Endodermal cell (in vitro differentiated cells): ENCODE data around the gene PTPN11. TPM values are rescaled to one million over a fixed set of nuclear protein-coding genes. Genes with fewer than 3 reads are reported as not detected.
A peak's percentile ranks its signal among the peaks of the same experiment; 100 is the strongest.
"Not testable (repeated sequence)": the region's sequence is repeated elsewhere in the genome, so short reads cannot be mapped to it uniquely, and the experiment has no call there.

Source experiments
- DNase-seq: peaks from one replicate; pipeline ENCODE4 v3.0.0-alpha.2; 2017
- H3K27ac ChIP-seq: 2 replicates; pipeline ENCODE4 v1.5.1; 2013; ENCODE audit warnings: mild to moderate bottlenecking, low read depth, low read length, moderate library complexity
- H3K27me3 ChIP-seq: 2 replicates; pipeline ENCODE4 v1.6.1; 2013; ENCODE audit warnings: mild to moderate bottlenecking, low read length, moderate library complexity; ENCODE audit not compliant: insufficient read depth, control insufficient read depth, poor library complexity, severe bottlenecking
- H3K36me3 ChIP-seq: 2 replicates; pipeline ENCODE4 v1.7.0; 2013; ENCODE audit warnings: mild to moderate bottlenecking, low read length, moderate library complexity; ENCODE audit not compliant: control insufficient read depth, insufficient read depth
- H3K4me1 ChIP-seq: one replicate; pipeline ENCODE4 v1.7.0; 2013; ENCODE audit warnings: low read length; ENCODE audit not compliant: control insufficient read depth, insufficient read depth
- H3K4me3 ChIP-seq: 2 replicates; pipeline ENCODE4 v1.5.1; 2013; ENCODE audit warnings: mild to moderate bottlenecking, low read length, moderate library complexity
- H3K9ac ChIP-seq: 2 replicates; pipeline ENCODE4 v1.6.1; 2013; ENCODE audit warnings: mild to moderate bottlenecking, low read length, moderate library complexity; ENCODE audit not compliant: poor library complexity, severe bottlenecking; ENCODE audit errors: extremely low read depth
- H3K9me3 ChIP-seq: 2 replicates; pipeline ENCODE4 v1.6.1; 2013; ENCODE audit warnings: mild to moderate bottlenecking, low read length, moderate library complexity; ENCODE audit not compliant: control insufficient read depth
- H3K27ac Mint-ChIP-seq: 2 replicates; pipeline ENCODE4 v1.8.0; 2020; ENCODE audit warnings: mixed read lengths
- H3K27me3 Mint-ChIP-seq: 2 replicates; pipeline ENCODE4 v1.8.0; 2021; ENCODE audit warnings: mild to moderate bottlenecking, mixed read lengths; ENCODE audit not compliant: insufficient read depth
- H3K36me3 Mint-ChIP-seq: 2 replicates; pipeline ENCODE4 v1.8.0; 2020; ENCODE audit warnings: low read depth, mixed read lengths
- H3K4me1 Mint-ChIP-seq: 2 replicates; pipeline ENCODE4 v1.8.0; 2020; ENCODE audit warnings: mixed read lengths
- H3K4me3 Mint-ChIP-seq: 2 replicates; pipeline ENCODE4 v1.8.0; 2020; ENCODE audit warnings: mild to moderate bottlenecking, moderate library complexity, mixed read lengths
- H3K9me3 Mint-ChIP-seq: 2 replicates; pipeline ENCODE4 v1.8.0; 2020; ENCODE audit warnings: mild to moderate bottlenecking, mixed read lengths
- CTCF ChIP-seq: fragments of 200-600 bp; sonication (generic); conservative IDR thresholded peaks from 2 replicates; pipeline ENCODE4 v1.5.0; 2021; ENCODE audit warnings: antibody characterized with exemption, mild to moderate bottlenecking
- WGBS, 2 experiments: methylation state at CpG; one replicate each; pipeline versions ENCODE4 v1.1.5 to v1.1.7; 2013; ENCODE audit warnings: missing lambda C conversion rate in 2 of 2, mixed read lengths in 1 of 2; ENCODE audit not compliant: insufficient coverage in 1 of 2, insufficient read length in 1 of 2; 5-methylcytosine and 5-hydroxymethylcytosine counted together
- total RNA-seq, 2 donors: library from RNA; stranded (reverse); fragmentation: NEBNext Ultra II Directional in 1 of 2; extraction: Animal tissue kit (Norgen Biotek cat#: 25700) in 1 of 2; gene quantifications; 2 replicates in 1 of 2; 3 replicates in 1 of 2; pipeline ENCODE4 v1.2.1, GENCODE V29; 2021

The PTPN11 gene
- total RNA-seq, 2 donors from 2014 or later, result 98.2 to 106 TPM

GRCh38 chr12:112450725-112451124 lies 32.0 kb downstream of the PTPN11 start:
- DNase-seq, result no peak
- Histone ChIP-seq H3K36me3 (peaks cover 70% of the 10 kb centered on the region), H3K9me3 (no peaks in the 10 kb centered on the region), H3K9ac (no peak overlapping the region), H3K27ac (no peak overlapping the region), H3K27me3 (no peaks in the 10 kb centered on the region), H3K4me3 (no peak overlapping the region), H3K4me1 (no peaks in the 10 kb centered on the region)
- no peak overlapping the region for H3K27ac Mint-ChIP-seq
- H3K27me3 Mint-ChIP-seq, result no peaks in the 10 kb centered on the region
- peak; percentile 20 for TF ChIP-seq CTCF
- 91 to 94% methylated on average over 2 to 4 of the region's 4 CpGs for WGBS, 2 experiments
- H3K4me1 Mint-ChIP-seq, result no peaks in the 10 kb centered on the region
- H3K9me3 Mint-ChIP-seq, result no peaks in the 10 kb centered on the region
- peaks cover 32% of the 10 kb centered on the region for H3K36me3 Mint-ChIP-seq
- no peak overlapping the region for H3K4me3 Mint-ChIP-seq

GRCh38 chr12:112456029-112456428 lies 37.3 kb downstream of the PTPN11 start:
- 93 to 97% methylated on average over 6 to 7 of the region's 7 CpGs for WGBS, 2 experiments

GRCh38 chr12:112457142-112457541 lies 38.4 kb downstream of the PTPN11 start:
- H3K27me3 Mint-ChIP-seq, H3K27me3 ChIP-seq, H3K27ac Mint-ChIP-seq, H3K4me3 Mint-ChIP-seq, H3K27ac ChIP-seq, H3K9ac ChIP-seq, H3K4me1 ChIP-seq, H3K4me1 Mint-ChIP-seq, H3K4me3 ChIP-seq, DNase-seq, H3K9me3 Mint-ChIP-seq, H3K9me3 ChIP-seq: not testable (repeated sequence)
- peaks cover 68% of the 10 kb centered on the region for H3K36me3 ChIP-seq
- H3K36me3 Mint-ChIP-seq, result peaks cover 57% of the 10 kb centered on the region
- WGBS, 2 experiments, result 100% methylated on average over 1 of the region's 1 CpG

More at GRCh38 chr12:112456029-112456428, 37.3 kb downstream of the PTPN11 start:
- Mint-ChIP-seq H3K27ac (no peak overlapping the region), H3K4me1 (no peaks in the 10 kb centered on the region), H3K9me3 (no peaks in the 10 kb centered on the region), H3K4me3 (no peak overlapping the region), H3K27me3 (no peaks in the 10 kb centered on the region), H3K36me3 (peaks cover 54% of the 10 kb centered on the region)
- no peak overlapping the region for H3K27ac ChIP-seq
- no peak overlapping the region for H3K4me3 ChIP-seq
- no peaks in the 10 kb centered on the region for H3K27me3 ChIP-seq
- H3K36me3 ChIP-seq, result peaks cover 71% of the 10 kb centered on the region
- no peaks in the 10 kb centered on the region for H3K4me1 ChIP-seq
- no peak for DNase-seq
- no peaks in the 10 kb centered on the region for H3K9me3 ChIP-seq
- no peak for TF ChIP-seq CTCF
- H3K9ac ChIP-seq, result no peak overlapping the region

GRCh38 chr12:112458330-112458729 lies 39.6 kb downstream of the PTPN11 start:
- 93 to 94% methylated on average over 3 to 4 of the region's 4 CpGs for WGBS, 2 experiments
- H3K27ac ChIP-seq, result no peak overlapping the region
- peaks cover 59% of the 10 kb centered on the region for H3K36me3 Mint-ChIP-seq

More at GRCh38 chr12:112458330-112458729, 39.6 kb downstream of the PTPN11 start:
- H3K9ac ChIP-seq, result no peak overlapping the region
- no peaks in the 10 kb centered on the region for H3K9me3 ChIP-seq
- TF ChIP-seq CTCF, result no peak
- H3K4me1 ChIP-seq, result no peaks in the 10 kb centered on the region
- Mint-ChIP-seq H3K4me3 (no peak overlapping the region), H3K27ac (no peak overlapping the region), H3K9me3 (no peaks in the 10 kb centered on the region), H3K4me1 (no peaks in the 10 kb centered on the region), H3K27me3 (no peaks in the 10 kb centered on the region)
- DNase-seq, result no peak
- H3K36me3 ChIP-seq, result peaks cover 67% of the 10 kb centered on the region
- no peak overlapping the region for H3K4me3 ChIP-seq
- no peaks in the 10 kb centered on the region for H3K27me3 ChIP-seq
